NCI-H1105 treated with DMSO at 0.1 percent for 48 hours (cell line): ENCODE data around the gene FCHSD2.
"Not testable (repeated sequence)": the region's sequence is repeated elsewhere in the genome, so short reads cannot be mapped to it uniquely, and the experiment has no call there.

Source experiments
- DNase-seq: peaks from one replicate; lab custom pipeline; 2025; lab: John Stamatoyannopoulos, UW

FCHSD2 gene

DNA sequence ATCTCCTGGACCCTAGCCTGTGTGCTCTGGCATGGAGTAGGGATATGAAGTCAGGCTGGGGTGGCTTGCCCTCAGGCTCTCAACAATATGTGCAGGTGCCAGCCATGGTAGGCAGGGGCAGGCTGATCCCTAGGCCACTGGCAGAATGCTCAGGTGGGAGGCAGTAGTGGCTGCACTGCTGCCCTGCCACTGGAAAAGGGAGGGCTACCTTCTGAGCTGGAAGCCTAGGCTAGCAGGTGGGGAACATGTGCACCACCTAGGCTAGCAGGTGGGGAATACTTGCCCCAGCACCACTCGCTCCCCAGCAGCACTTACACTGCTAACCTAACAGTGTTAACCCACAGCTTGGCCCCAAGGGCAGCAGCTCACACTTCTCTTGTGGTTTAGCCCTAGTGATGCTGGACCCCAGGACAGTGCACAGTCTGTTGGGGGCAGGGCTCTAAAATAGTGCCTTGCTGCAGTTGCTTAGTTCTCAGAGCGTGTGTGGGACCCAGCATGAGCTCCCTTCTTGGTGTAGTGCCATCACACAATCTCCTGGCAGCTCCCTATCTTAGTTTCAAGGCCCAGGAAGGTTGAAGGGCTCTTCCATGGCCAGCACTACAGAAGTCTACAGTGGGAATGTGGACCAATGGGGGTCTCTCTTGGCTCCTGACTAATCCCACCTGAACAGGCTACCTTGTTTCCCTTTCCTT lies 130.8 kb downstream of the FCHSD2 start:
- no peak for DNase-seq

DNA sequence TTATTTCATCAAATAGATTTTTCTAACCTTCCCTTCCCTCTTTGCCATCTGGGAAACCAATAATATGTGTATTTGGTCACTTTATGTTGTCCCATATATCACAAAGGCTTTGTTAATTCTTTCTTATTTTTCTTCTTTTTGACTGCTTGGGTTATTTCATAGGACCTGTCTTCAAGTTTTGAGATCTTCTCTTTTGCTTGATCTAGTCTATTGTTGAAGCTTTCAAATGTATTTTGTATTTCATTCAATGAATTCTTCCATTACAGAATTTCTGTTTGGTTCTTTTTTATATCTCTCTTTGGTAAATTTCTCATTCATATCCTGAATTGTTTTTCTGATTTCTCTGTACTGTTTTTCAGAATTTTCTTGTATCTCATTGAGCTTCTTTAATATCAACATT lies 132.1 kb downstream of the FCHSD2 start:
- DNase-seq, result no peak

DNA sequence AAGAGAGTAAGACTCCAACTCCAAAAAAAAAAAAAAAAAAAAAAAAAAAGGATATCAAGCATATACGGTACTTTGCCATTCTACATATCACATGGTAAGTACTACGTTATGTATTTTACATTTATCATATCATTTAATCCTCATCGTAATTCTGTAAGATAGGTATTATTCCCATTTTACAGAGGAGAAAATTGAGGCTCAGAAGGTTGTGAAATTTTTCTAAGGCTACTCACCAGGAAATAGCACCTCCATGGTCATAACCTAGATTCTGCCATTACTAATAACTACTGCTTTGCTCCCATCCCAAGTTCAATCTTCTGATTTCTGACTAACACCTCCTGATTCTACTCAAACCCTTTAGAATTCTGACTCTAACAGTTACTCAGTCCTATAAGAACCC lies 138.0 kb downstream of the FCHSD2 start:
- DNase-seq, result no peak

DNA sequence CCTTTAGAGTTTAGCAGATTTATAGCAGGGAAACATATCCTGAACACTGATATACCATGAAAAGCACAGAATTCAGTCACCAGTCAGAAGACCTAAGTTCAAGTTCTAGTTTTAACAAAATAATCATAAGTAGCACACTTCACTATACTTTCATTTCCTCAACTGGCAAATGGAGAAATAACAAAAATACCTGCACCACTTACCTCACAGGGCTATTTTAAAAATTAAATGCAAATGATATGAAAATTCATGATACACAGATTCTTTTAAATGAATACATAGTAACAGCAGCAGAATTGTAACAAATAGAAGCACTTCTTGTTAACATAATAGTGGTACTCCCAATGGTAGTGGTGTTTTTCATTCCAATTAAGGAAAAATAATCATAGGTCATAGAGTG lies 139.0 kb downstream of the FCHSD2 start:
- DNase-seq, result no peak

DNA sequence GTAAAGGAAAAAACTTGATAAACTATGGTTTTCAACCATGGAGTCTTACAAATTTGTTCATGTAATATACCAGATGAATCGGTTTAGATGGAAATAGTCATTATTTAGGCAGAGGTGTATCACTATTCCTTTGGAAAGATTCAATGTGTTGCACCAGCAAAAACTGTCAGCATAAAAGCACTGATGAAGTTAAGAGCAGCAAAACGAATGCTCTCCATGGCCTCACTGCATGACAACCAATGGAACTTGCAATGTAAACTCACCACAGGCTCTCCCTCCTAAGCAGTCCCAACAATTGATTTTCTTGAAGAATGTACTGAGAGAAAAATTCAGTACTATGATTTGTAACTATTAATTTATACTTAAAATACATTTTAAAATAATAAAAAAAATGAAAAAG lies 139.9 kb downstream of the FCHSD2 start:
- DNase-seq, result no peak

DNA sequence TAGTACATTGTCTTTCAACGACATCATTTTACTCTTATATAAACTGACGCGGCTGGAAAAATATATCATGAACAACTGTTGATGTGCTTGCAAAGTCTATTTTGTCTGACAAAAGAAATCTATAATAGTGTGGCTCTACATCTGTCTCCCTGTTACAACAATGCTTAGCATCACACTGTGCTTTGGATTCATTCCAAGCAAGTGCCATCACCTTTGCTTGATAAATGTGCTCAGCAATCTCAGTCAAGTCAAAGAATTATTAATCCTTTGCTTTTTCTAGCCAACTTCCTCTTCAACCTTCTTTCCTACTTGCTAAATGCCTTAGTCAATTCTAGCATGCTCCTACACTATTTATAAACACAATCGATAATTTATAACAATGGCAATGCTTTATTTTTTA lies 140.5 kb downstream of the FCHSD2 start:
- peak; percentile 41 for DNase-seq

DNA sequence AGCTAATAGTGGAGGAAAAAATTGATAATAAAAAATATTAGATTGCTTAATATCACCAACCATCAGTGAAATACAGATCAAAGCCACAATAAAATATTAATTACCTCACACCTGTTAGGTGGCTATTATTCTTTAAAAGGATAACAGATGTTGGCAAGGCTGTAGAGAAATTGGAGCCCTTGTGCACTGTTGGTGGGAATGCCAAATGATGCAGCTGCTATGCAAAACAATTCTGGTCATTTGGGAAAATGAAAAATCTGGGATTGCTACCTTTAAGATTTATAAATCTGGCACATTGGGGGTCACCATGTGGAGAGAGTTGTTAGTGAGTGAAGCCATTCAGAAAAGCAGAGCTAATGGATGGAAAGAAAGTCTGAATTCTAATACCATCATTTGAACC lies 143.4 kb downstream of the FCHSD2 start:
- no peak for DNase-seq

DNA sequence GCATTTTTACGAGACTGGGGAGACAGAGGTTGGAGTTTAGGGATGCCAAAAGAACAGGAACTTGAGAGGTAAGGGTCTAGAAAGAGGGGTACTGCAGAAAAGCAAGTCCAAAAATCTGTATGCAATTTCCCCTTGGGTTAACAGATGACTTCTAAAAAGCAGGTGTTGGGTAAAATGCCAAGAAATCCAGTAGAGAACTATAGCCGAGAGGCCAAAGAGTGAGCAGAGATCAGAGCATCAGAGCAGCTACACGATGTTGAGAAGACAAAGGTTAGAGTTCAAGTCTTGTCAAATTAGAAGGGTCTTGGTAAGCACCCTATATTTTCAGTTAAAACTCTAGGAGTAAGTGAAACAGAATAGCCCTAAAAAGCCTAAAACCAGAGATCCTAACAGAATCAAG lies 145.2 kb downstream of the FCHSD2 start:
- no peak for DNase-seq

DNA sequence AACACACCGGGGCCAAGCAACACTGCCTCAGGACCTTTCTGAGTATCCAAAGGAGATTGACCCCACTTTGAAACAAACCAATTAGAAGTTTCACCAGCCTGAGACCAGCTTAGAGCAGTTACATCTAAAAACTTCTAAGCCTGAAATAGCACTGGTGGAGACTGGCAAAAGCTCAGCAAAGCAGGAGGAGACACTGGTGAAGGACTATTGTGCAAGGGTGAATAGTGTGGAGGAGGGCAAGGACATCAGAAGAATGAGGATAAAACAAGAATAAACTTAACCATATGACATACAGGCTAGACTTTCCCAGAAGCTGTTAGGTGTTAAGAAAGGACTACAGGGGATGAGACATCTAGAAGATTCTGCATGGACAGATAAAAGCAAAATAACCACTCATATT lies 152.4 kb downstream of the FCHSD2 start:
- no peak for DNase-seq

DNA sequence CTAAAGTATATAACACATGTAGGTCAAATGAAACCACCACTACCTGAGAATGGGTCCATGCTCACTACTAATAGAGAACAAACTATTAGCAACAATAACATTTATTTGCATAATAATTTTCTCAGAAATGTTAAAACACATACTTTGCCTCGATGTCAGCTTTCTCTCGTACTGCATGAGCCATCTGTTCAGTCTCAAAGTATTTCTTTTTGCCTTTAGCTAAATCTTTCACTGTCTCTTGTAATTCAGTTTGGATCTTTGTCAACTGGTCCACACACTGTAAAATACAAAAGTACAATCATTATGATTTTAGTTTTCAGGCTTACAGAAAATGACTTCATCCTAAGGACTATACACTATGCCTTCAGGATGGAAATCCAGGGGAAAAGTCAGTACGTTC lies 153.3 kb downstream of the FCHSD2 start:
- no peak for DNase-seq

DNA sequence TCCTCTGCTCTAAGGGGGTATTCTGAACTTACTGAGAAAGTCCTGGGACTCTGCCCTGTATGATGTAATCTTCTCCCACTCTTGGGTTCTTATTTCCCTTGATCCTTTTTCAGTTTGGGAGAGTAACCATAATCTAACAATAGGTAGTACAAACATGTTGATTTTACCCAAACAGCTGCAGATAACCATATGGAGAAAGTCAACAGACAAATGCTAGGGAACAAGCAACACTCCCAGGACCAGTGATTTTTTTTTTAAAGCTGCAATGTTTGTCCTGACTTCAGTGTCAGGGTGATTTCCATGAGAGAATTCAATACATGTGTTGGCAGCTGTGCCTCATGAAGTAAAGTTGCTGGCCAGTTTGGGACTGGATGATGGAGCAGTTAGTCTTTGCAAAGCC lies 156.5 kb downstream of the FCHSD2 start:
- no peak for DNase-seq

DNA sequence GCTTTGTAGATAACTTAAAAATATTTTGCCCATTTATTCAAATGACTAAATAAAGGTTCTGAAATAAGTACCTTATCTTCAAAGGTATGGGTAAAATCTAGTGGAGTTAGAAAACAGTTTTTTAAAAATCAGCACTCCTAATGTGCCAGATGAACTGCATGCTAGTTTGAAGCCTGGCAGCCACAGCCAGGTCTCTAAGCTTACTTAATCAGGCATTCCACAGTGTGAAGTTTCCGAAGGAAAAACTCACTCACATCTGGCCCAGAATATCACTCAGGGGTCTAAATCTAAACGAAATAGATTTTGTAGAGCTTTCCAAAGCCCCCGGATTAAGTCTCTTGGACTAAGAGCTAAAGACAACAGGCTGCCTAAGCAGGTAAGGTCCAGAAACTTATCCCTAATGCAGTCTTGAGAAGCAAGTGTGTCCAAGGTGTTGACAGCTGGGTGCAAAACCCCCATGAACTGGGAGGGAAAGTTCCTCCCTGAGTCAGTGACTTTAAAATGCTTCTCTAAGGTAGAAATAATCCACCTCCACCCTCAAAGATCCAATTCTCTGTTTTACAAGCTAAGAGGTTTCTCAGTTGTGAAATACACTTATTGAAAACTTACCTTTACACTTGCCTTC lies 157.6 kb downstream of the FCHSD2 start:
- DNase-seq, result no peak

DNA sequence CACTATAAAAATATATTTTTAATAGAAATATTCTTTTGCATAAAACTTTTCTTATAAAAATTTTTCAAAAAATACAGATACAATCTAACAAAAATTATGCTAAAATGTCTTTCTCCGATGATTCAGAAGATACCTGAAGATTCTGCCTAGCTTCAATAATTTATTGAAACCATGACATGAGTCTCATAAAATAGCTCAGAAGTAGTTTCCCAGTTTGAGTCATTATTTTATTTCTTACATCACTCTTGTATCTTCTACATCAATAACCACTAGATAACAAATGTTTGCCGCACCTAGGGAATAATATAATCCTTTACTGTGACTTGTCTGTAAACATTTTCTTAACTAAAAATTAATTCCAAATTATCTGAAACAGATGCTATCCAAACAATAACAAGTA lies 158.6 kb downstream of the FCHSD2 start:
- DNase-seq, result no peak

DNA sequence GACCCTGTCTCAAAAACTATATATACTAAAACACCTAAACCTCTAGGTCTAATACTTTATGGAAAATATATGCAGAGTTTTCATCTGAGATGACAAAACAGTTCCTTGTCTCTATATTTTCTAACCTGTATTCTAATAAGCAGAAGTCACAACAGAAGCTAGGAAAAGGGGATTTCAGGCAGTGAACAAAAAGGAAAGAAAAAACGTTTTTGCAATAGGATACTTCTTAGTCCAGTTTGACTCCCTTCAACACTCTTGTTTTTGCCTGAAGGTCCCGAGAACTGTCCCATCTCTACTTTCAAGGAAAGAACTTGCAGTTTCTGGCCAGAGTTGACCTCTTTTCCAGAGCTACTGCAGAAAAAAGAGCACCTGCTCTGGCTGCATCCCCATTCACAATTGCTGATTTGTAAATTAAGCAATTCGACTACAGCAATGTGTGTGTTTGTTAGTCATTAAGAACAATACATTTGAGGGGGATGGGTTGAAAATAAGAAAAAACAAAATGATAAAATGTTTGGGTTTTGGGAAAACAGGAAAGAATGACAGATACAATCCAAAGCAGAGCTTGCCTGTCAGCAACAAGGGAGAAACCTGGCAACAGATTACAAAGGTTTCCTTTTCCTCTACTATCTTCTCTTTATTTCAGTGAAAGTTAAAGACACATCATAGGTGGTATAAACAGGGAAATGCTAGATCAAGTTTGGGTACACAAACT lies 160.0 kb downstream of the FCHSD2 start:
- no peak for DNase-seq

DNA sequence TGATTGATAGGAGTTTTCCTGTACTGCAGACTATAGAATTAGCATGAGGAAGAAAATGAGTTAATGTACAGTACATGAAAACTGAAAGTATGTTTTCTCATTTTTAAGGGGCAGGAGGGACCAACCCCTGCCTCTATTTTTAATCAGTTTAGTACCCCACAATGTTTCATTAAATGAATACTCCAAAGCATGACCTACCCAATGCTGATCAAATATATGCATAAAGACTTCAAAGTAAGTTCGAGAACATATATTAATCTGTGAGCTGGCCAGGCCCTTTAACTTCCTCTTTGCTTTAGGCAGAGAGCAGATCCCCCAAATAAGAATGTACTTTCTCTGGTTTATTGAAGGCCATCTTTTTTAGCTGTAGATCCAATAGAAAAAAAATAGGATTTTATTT lies 161.0 kb downstream of the FCHSD2 start:
- DNase-seq, result no peak

DNA sequence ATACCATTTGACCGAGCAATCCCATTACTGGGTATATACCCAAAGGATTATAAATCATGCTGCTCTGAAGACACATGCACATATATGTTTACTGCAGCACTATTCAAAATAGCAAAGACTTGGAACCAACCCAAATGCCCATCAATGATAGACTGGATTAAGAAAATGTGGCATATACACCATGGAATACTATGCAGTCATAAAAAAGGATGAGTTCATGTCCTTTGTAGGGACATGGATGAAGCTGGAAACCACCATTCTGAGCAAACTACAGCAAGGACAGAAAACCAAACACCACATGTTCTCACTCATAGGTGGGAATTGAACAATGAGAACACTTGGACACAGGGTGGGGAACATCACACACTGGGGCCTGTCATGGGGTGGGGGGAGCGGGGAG lies 164.3 kb downstream of the FCHSD2 start:
- DNase-seq, result not testable (repeated sequence)

DNA sequence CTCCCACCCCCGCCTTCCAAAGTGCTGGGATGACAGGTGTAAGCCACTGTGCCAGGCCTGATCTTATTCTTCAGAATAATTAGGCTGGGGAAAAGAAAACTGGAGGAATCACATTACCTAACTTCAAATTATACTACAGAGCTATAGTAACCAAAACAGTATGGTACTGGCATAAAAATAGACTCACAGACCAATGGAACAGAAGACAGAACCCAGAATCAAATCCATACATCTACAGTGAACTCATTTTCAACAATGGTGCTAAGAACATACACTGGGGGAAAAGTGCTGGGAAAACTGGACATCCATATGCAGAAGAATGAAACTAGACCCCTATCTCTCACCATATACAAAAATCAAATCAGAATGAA lies 165.6 kb downstream of the FCHSD2 start:
- DNase-seq, result not testable (repeated sequence)

DNA sequence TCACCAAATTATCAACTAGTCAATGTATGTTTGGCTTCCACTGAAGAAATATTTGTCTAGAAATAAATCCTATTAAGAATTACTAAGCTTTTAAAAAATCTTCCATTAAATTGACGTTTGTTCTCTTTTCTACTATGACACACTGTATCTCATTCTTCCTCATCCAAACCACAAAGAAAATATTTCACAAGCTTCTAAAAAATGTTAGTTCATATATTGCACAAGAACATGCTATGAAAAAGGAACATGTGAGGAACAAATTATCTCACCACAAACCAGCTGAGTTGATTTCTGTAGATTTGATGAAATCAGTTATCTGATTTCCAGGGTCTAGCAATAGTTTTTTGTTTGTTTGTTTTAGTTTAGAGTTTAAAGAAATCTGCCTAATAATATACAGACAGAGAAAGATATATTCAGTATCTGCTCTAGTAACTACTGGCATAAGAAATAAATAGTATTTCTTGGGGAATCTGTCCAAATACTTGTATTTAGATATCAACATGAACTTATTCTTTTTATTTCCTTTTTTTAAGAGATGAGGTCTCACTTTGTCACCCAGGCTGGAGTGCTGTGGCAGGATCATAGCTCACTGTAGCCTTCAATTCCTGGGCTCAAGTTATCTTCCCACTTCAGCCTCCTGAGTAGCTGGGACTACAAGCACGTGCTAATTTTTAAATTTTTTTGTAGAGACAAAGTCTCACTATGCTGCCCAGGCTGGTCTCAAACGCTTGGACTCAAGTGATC lies 166.2 kb downstream of the FCHSD2 start:
- no peak for DNase-seq

DNA sequence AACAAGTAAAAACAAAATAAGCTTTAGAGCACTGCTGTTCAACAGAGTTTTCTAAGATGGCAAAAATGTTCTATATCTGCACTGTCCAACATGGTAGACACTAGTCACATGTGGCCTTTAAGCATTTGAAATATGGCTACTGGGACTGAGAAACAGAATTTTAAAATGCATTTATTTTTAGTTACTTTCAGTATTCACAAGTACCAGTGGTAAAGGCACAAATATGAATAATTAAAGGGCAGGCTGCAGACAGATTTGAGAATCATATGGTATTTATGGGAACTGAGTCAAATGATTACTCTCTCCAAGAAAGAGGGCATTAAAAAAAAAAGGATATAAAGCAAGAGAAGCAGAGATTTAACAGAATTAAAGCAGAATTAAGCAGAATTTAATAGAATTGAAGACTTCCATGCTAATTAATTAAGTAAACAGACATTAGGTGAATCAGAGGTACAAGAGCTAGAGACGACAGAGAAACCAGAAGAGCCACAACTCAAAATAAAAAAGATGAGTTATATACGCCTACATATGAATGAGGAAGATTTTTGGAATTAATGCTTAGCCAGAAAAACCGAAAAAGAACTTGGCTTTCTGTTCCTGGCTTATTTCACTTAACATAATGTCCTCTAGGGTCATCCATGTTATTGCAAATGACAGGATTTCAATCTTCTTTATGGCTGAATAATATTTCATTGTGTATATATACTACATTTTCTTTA lies 167.5 kb downstream of the FCHSD2 start:
- DNase-seq, result no peak

DNA sequence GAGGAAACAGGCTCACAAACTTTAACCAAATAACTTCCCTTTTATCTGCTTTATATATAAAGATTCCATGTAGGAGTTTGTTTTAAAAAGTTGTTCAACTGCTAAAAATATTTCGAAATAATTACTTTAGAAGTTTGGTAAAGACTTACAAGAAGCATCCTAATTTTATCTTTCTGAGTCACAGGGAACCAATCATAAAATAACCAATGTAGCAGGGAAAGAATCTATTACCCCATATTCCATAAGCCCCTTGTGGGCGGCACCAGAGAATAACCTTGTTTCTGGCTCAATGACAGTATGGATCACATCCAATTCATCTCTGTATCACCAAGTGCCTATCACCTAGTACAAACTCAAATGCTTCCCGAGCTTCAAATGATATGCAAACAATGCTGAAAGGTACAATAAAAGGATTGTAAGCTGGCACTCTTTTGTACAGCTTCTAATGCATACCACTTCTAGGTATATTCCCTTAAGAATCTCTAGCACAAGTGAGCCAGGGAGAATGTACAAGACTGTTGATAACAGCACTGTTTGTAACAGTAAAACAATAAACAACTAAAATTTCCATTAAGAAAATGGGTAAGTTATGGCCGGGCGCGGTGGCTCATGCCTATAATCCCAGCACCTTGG lies 169.5 kb downstream of the FCHSD2 start:
- no peak for DNase-seq

DNA sequence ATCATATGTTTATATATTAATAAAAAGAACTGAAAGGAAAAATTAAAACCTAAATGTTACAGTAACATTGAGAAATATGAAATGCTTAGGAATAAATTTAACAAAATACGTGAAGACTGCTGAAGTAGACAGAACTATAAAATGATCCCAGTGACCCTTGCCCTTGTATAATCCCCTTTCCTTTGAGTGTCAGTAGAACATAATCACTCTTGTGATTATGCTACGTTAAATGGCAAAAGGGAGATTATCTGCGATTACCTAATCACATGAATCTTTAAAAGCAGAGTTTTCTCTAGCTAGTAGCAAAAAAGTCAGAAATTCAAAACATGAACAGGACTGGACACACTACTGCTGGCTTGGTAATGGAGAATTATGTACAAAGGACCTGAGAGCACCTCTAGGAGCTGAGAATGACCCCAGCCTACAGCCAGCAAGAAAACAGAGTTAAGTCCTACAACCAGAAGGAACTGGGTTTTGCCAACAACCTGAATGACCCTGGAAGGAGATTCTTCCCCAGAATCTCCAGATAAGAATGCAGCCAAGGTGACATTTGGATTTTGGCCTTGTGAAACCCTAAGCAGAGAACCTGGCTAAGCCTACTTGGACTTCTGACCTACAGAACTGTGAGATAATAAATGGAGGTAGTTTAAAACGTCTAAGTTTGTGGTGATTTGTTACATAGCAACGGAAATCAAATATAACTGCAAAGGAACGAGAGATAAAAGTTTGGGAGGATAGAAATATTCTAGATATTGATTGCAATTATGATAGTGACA lies 170.7 kb downstream of the FCHSD2 start:
- no peak for DNase-seq
